Astrocyte (in vitro differentiated cells and primary cell): ENCODE results near the gene CLCNKA.

Experiments used
- CTCF ChIP-seq: IDR thresholded peaks from 2 replicates; pipeline ENCODE4 v1.5.1; 2011; ENCODE audit warnings: low read depth, mild to moderate bottlenecking, inconsistent platforms, low read length, moderate library complexity; ENCODE audit not compliant: insufficient read depth
- EZH2 ChIP-seq: IDR thresholded peaks from 2 replicates; pipeline ENCODE4 v1.6.1; 2012; ENCODE audit warnings: mild to moderate bottlenecking, low read length, inconsistent platforms; ENCODE audit not compliant: insufficient read depth

GRCh38 chr1:16077406-16078245 is 55.8 kb downstream of the CLCNKA start:
- TF ChIP-seq CTCF (no peak), EZH2 (no peak)
